GM13976 (cell line): ENCODE measurements around the gene KREMEN1.

Source experiments
- DNase-seq: peaks from one replicate; pipeline ENCODE4 v3.0.0; 2012; ENCODE audit warnings: low spot score
- in situ Hi-C: fragments of 300-500 bp; cut with MboI; formaldehyde crosslinking; loops from one replicate; pipeline ENCODE4 v1.12.0; 2022; ENCODE audit warnings: low sequenced_read_pairs, mixed read lengths, inconsistent platforms; ENCODE audit not compliant: unreplicated experiment
- TF ChIP-seq, protein P1 (sequence below): IDR thresholded peaks from 2 replicates; pipeline ENCODE4 v1.5.1; 2012; ENCODE audit warnings: borderline replicate concordance, mild to moderate bottlenecking; ENCODE audit not compliant: insufficient read depth; ENCODE audit errors: extremely low read depth, missing control alignments, control extremely low read depth

Gene KREMEN1

DNA sequence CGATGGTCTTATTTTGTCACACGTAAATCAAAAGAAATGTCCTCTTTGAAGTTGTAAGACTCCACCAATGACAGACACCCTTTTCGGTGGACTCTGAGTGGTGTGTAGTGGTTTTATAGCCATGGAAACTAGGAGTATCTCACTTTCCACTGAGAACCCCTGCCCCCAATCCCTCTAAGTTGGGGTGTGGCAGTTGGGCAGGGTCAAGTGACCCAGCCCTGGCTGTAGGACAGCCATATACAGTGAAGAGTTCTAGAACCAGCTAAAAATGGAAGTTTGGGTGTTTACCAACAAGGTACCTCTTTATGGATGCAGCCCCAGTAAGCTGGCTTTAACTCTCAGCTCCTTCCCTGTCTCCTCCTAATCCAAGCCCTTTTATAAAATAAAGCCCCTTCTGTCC is 16.4 kb upstream of the KREMEN1 start:
- TF ChIP-seq, protein P1, sequence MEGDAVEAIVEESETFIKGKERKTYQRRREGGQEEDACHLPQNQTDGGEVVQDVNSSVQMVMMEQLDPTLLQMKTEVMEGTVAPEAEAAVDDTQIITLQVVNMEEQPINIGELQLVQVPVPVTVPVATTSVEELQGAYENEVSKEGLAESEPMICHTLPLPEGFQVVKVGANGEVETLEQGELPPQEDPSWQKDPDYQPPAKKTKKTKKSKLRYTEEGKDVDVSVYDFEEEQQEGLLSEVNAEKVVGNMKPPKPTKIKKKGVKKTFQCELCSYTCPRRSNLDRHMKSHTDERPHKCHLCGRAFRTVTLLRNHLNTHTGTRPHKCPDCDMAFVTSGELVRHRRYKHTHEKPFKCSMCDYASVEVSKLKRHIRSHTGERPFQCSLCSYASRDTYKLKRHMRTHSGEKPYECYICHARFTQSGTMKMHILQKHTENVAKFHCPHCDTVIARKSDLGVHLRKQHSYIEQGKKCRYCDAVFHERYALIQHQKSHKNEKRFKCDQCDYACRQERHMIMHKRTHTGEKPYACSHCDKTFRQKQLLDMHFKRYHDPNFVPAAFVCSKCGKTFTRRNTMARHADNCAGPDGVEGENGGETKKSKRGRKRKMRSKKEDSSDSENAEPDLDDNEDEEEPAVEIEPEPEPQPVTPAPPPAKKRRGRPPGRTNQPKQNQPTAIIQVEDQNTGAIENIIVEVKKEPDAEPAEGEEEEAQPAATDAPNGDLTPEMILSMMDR, result no peak
- DNase-seq, result no peak
- in situ Hi-C loops, result no loop called here

DNA sequence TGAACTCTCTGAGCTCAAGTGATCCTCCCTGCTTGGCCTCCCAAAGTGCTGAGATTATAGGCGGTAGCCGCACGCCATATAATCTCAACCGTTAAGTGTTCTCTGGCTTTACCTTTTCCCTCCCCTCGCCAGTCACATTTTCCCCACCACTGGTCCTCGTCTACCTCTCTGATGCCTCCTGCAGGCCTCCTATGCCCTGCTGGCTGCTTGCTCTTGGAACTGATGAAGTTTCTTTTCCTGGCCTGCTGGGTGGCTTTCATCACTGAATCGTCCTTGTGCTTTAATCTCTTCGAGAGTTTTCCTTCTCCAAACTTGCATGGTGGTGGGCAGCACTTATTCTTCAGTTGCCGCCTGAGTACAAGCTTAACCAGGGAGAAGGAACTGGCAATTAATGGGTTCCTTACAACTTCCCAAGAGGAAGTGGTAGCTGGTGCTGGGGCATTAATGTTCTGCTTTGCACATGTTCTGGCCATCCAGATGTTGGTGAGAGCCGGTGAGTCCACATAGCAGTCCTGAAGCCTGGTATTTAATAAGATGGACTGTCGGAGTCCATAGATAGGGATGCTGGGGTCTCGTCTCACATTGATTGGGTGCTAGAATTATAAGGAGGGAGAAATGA is 12.5 kb upstream of the KREMEN1 start:
- in situ Hi-C loops, result no loop called here
- TF ChIP-seq, protein P1, result no peak
- no peak for DNase-seq

DNA sequence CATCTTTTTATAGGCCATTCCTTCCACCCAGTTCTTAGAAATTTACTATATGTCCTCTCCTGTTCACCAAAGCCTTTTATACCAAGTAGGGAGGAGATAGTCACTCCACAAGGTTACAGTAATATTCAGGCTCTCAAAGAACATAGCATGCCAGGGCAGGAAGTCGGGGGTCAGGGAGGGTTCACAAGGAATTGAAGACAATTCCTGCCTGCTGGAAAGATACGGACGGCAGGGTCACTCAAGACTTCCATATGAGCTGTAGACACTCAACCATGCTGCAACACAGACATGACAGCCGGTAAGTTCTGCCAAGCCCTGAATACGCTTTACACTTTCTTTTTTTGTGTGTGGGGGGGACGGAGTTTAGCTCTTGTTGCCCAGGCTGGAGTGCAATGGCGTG is 11.9 kb upstream of the KREMEN1 start:
- in situ Hi-C loops, result no loop called here
- TF ChIP-seq, protein P1, result no peak
- DNase-seq, result no peak

DNA sequence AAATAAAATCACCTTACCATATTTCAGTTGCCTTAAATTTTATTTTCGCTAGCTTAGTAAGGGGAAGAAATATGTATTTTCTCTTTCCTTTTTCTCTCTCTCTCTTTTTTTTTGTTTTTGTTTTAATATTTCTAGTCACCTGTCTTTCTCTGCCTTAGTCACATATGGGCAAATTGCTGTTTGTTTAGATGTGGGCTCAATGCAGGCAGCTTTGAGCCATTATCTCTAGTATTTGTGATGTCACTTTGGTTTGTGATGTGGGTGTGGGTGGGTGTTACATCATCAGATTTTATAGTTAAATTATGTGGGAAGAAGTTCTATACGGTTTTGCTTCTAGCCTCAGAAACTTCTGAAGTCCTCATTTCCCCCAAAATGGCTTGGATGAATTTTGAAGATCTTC is 11.1 kb upstream of the KREMEN1 start, which contains the start of gene C22orf31:
Gene C22orf31 (minus strand): TSS at position 59 of the 400 bp plus-strand sequence. CDS start 39 bp downstream, at position 20.
- TF ChIP-seq, protein P1, result no peak
- no peak for DNase-seq
- in situ Hi-C loops, result no loop called here

DNA sequence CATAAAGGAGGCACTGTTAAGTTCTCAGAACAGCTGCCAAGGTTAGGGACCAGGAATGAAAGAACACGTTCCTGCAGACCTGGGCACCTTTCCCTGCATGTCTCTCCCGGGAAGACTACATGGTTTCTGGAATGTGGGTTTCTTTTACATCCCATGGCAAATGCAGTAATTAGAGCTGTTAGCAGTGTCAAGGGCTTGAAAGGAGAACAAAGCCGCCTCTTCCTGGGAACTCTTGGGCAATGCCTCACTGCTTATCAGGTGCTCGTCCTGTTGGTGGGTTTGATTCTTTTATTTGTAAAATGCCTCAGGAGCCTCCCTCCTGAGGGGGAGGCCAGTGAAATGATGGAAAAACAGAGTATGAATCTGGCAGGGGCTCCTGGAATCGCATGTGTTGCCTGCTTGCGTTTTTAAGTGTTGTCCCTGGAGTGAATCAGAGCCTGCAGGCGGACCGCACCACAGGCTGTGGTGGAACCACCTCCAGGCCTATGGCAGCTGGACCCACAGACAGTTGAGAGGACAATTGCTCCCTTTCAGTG is 10.5 kb upstream of the KREMEN1 start:
- TF ChIP-seq, protein P1, result no peak

DNA sequence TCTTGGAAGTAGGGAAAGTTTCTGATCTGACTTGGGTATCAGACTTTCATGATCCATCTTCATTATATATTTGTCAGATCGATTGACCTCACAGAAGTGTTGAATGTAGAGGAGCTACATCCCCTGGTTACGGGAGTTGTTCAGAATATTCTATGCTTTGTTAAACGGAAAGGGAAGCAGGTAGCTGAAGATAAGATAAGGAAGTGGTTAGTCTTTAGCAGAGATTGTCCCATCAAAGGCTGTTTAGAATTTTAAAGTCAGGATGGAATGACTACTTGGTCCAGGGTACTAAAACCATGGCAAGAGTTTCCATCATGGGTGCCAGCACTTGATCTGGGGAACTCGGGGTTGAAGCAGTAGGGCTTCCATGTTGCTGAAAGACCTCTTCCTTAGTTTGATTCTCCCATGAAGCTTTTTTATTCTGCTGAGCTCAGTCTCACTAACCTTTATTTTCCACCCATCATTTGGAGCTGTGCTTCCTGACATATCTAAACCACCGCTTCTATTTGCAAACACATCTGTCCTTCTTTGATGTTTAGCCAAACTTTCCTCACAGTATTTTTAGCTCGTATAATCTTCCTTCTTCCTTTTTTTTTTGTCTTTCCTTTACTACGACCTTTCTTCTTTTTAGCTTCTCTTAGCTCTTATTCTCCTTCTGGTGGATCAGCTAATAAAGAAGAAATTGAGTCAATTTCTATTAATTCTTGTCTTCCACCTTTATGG is 7.2 kb upstream of the KREMEN1 start:
- in situ Hi-C loops, result no loop called here
- TF ChIP-seq, protein P1, result no peak
- DNase-seq, result no peak

More for the DNA sequence above, 10.5 kb upstream of the KREMEN1 start:
- no peak for DNase-seq
- in situ Hi-C loops, result no loop called here
